Activated CD8-positive, alpha-beta T cell treated with anti-CD3 and anti-CD28 coated beads for 36 hours (primary cell): ENCODE measurements around the gene ZNF786. TPM values are rescaled to one million over a fixed set of nuclear protein-coding genes. Genes with fewer than 3 reads are reported as not detected.
"Not testable (repeated sequence)": the region's sequence is repeated elsewhere in the genome, so short reads cannot be mapped to it uniquely, and the experiment has no call there.

ENCODE experiments used
- ATAC-seq: fragments of 200-7000 bp; cut with Tn5 transposase; one replicate; pipeline ENCODE4 v1.10.0; 2021; ENCODE audit warnings: mild to moderate bottlenecking, moderate library complexity
- CTCF ChIA-PET: fragments of 350-600 bp; sonication (Branson Sonifier 250); formaldehyde crosslinking; loops from one replicate; lab custom pipeline; 2021; ENCODE audit warnings: antibody characterized with exemption; lab: Charles Lee
- POLR2A ChIA-PET: fragments of 350-600 bp; sonication (Branson Sonifier 250); formaldehyde crosslinking; loops from one replicate; lab custom pipeline; 2021; ENCODE audit warnings: antibody characterized with exemption; lab: Charles Lee
- DNase-seq: peaks from one replicate; pipeline ENCODE4 v3.0.0-alpha.2; 2020
- H3K27ac Mint-ChIP-seq: one replicate; pipeline ENCODE4 v1.8.0; 2021; ENCODE audit warnings: mild to moderate bottlenecking, mixed read lengths
- H3K27me3 Mint-ChIP-seq: one replicate; pipeline ENCODE4 v1.8.0; 2021; ENCODE audit warnings: mixed read lengths
- H3K36me3 Mint-ChIP-seq: one replicate; pipeline ENCODE4 v1.8.0; 2021; ENCODE audit warnings: low read depth, mixed read lengths
- H3K4me1 Mint-ChIP-seq: one replicate; pipeline ENCODE4 v1.8.0; 2021; ENCODE audit warnings: low read depth, mixed read lengths
- H3K4me3 Mint-ChIP-seq: one replicate; pipeline ENCODE4 v1.8.0; 2021; ENCODE audit warnings: mild to moderate bottlenecking, moderate library complexity, mixed read lengths
- H3K9me3 Mint-ChIP-seq: one replicate; pipeline ENCODE4 v1.8.0; 2021; ENCODE audit warnings: mixed read lengths
- CTCF ChIP-seq: fragments of 200-600 bp; IDR thresholded peaks from one replicate; pipeline ENCODE4 v1.8.0; 2022; ENCODE audit warnings: antibody characterized with exemption, mild to moderate bottlenecking
- intact Hi-C: fragments of 100-400 bp; cut with micrococcal nuclease; formaldehyde crosslinking; loops from one replicate; pipeline ENCODE4 v1.10.0; 2022
- total RNA-seq, 2 experiments: library from RNA; stranded (reverse); gene quantifications; one replicate each; pipeline ENCODE4 v1.2.3, GENCODE V29; 2021

Gene ZNF786
- total RNA-seq, 2 experiments from 2014 or later, result 4.0 to 4.3 TPM

- Mint-ChIP-seq H3K9me3 (no peaks in the 10 kb centered on the region), H3K4me1 (no peaks in the 10 kb centered on the region), H3K4me3 (no peak overlapping the region), H3K36me3 (no peaks in the 10 kb centered on the region), H3K27me3 (no peaks in the 10 kb centered on the region), H3K27ac (no peak overlapping the region)
- intact Hi-C loops, result no loop called here
- ChIA-PET POLR2A (interaction anchor here (1.1 kb wide), 1 partner anchor 23 kb away, joined by 3 read pairs; no protein-coding TSS in a partner anchor), CTCF (interaction anchor here (0.9 kb wide), 1 partner anchor 22 kb away, joined by 3 read pairs; no protein-coding TSS in a partner anchor)
- no peak for DNase-seq
- TF ChIP-seq CTCF, result no peak
- ATAC-seq, result no peak
Observed at GRCh38 chr7:149043936-149044335, 46.6 kb downstream of the ZNF786 start.

GRCh38 chr7:149041350-149041749, 49.2 kb downstream of the ZNF786 start:
- Mint-ChIP-seq H3K27me3 (peaks cover 3% of the 10 kb centered on the region), H3K36me3 (peaks cover 10% of the 10 kb centered on the region), H3K9me3 (peaks cover 7% of the 10 kb centered on the region), H3K4me1 (peaks cover 9% of the 10 kb centered on the region), H3K27ac (no peak overlapping the region), H3K4me3 (no peak overlapping the region)
- CTCF ChIA-PET, result no interaction called here
- POLR2A ChIA-PET, result no interaction called here
- intact Hi-C loops, result no loop called here
- DNase-seq (no peak), ATAC-seq (no peak)
- no peak for TF ChIP-seq CTCF

- H3K36me3 Mint-ChIP-seq, ATAC-seq, H3K9me3 Mint-ChIP-seq, H3K27ac Mint-ChIP-seq, CTCF ChIA-PET, H3K4me3 Mint-ChIP-seq, DNase-seq, H3K27me3 Mint-ChIP-seq, H3K4me1 Mint-ChIP-seq, intact Hi-C loops: not testable (repeated sequence)
- POLR2A ChIA-PET, result interaction anchor here (1.6 kb wide), 1 partner anchor 10 kb away, joined by 3 read pairs; the partner anchor contains the start of gene PDIA4
Observed at GRCh38 chr7:149038641-149039040, 51.9 kb downstream of the ZNF786 start.

- Mint-ChIP-seq H3K27ac (no peak overlapping the region), H3K4me1 (peaks cover 9% of the 10 kb centered on the region), H3K9me3 (peaks cover 7% of the 10 kb centered on the region), H3K36me3 (peaks cover 10% of the 10 kb centered on the region), H3K4me3 (no peak overlapping the region), H3K27me3 (peaks cover 3% of the 10 kb centered on the region)
- ATAC-seq (no peak), DNase-seq (no peak)
- ChIA-PET CTCF (interaction anchor here (1.6 kb wide), 1 partner anchor 29 kb away, joined by 9 read pairs; no protein-coding TSS in a partner anchor), POLR2A (no interaction called here)
- intact Hi-C loops, result no loop called here
- TF ChIP-seq CTCF, result no peak
Observed at GRCh38 chr7:149036676-149037075, 53.8 kb downstream of the ZNF786 start.

- Mint-ChIP-seq H3K4me1 (peaks cover 14% of the 10 kb centered on the region), H3K27ac (no peak overlapping the region), H3K4me3 (no peak overlapping the region), H3K9me3 (no peaks in the 10 kb centered on the region), H3K27me3 (no peaks in the 10 kb centered on the region), H3K36me3 (peaks cover 5% of the 10 kb centered on the region)
- no peak for DNase-seq
- ChIA-PET CTCF (interaction anchor here (1.1 to 3.0 kb wide), 3 partner anchors 25 to 35 kb away, joined by 3 to 12 read pairs (median 5); no protein-coding TSS in a partner anchor), POLR2A (interaction anchor here (1.0 kb wide), 1 partner anchor 14 kb away, joined by 3 read pairs; no protein-coding TSS in a partner anchor)
- TF ChIP-seq CTCF, result no peak
- no peak for ATAC-seq
- intact Hi-C loops, result no loop called here
Observed at GRCh38 chr7:149031353-149031910, 59.1 kb downstream of the ZNF786 start.

- H3K27me3 Mint-ChIP-seq, H3K9me3 Mint-ChIP-seq, H3K27ac Mint-ChIP-seq, H3K4me3 Mint-ChIP-seq, ATAC-seq, POLR2A ChIA-PET, DNase-seq, intact Hi-C loops: not testable (repeated sequence)
- CTCF ChIA-PET, result interaction anchor here (1.0 to 3.0 kb wide), 3 partner anchors 24 to 35 kb away, joined by 3 to 12 read pairs (median 4); no protein-coding TSS in a partner anchor
- Mint-ChIP-seq H3K36me3 (peaks cover 13% of the 10 kb centered on the region), H3K4me1 (peaks cover 24% of the 10 kb centered on the region)
Observed at GRCh38 chr7:149030439-149030838, 60.1 kb downstream of the ZNF786 start.
